ENCODE measurements around the gene SLC35A2.

GRCh38 chrX:48892896-48893295, 18.6 kb downstream of the SLC35A2 start:
- no peak for TF ChIP-seq CTCF (IDR thresholded peaks at IDR 0.05; ENCODE audit: low read depth, low read length)
- TF ChIP-seq EZH2phosphoT487 (IDR thresholded peaks at IDR 0.05; ENCODE audit: low read depth), result no peak
